ENCODE measurements around the gene GNB3. TPM values are rescaled to one million over a fixed set of nuclear protein-coding genes. Genes with fewer than 3 reads are reported as not detected.

The GNB3 gene
- total RNA-seq, 4 donors from 2014 or later, result under 0.01 to 18.3 (median 2.7) TPM; not detected in 1

- DNase-seq, result no peak
These were observed 8.7 kb downstream of the GNB3 start for GRCh38 chr12:6849427-6849826.

GRCh38 chr12:6849976-6850560, 9.3 kb downstream of the GNB3 start:
- Histone ChIP-seq H3K4me1 (no peaks in the 10 kb centered on the region), H3K27me3 (no peaks in the 10 kb centered on the region), H3K9me3 (no peaks in the 10 kb centered on the region), H3K36me3 (no peaks in the 10 kb centered on the region), H3K4me3 (no peak overlapping the region), H3K27ac (no peak overlapping the region)
- no peak for DNase-seq
- intact Hi-C loops (cut with DNase I; ENCODE audit: low total_unique reads), result no loop called here
- TF ChIP-seq POLR2A (IDR thresholded peaks at IDR 0.05), result no peak
- no peak for TF ChIP-seq CTCF (IDR thresholded peaks at IDR 0.05)

More at GRCh38 chr12:6849427-6849826, 8.7 kb downstream of the GNB3 start:
- H3K36me3 ChIP-seq, result no peaks in the 10 kb centered on the region
- H3K27ac ChIP-seq, result no peak overlapping the region
- intact Hi-C loops (cut with DNase I; ENCODE audit: low total_unique reads), result no loop called here
- TF ChIP-seq POLR2A (IDR thresholded peaks at IDR 0.05), result no peak
- TF ChIP-seq CTCF (IDR thresholded peaks at IDR 0.05), result no peak
- no peak overlapping the region for H3K4me3 ChIP-seq
- no peaks in the 10 kb centered on the region for H3K27me3 ChIP-seq
- no peaks in the 10 kb centered on the region for H3K4me1 ChIP-seq
- no peaks in the 10 kb centered on the region for H3K9me3 ChIP-seq

GRCh38 chr12:6850796-6851152, 10.0 kb downstream of the GNB3 start:
- no peaks in the 10 kb centered on the region for H3K27me3 ChIP-seq
- no peaks in the 10 kb centered on the region for H3K4me1 ChIP-seq
- H3K4me3 ChIP-seq, result peak overlapping the region in 1 of 2 donors; percentile 77
- TF ChIP-seq CTCF (IDR thresholded peaks at IDR 0.05), result no peak
- TF ChIP-seq POLR2A (IDR thresholded peaks at IDR 0.05), result no peak
- no peaks in the 10 kb centered on the region for H3K9me3 ChIP-seq
- H3K27ac ChIP-seq, result peak overlapping the region in 1 of 2 donors; percentile 88
- no peak for DNase-seq
- intact Hi-C loops (cut with DNase I; ENCODE audit: low total_unique reads), result no loop called here
- H3K36me3 ChIP-seq, result no peaks in the 10 kb centered on the region

GRCh38 chr12:6851153-6851920, 10.6 kb downstream of the GNB3 start, which contains the start of gene CDCA3:
Gene CDCA3 (minus strand): TSS chr12:6851286. CDS start chr12:6850952, 334 bp downstream.
- H3K4me3 ChIP-seq, result peak within 1 kb of the TSS; percentile 48 to 77
- no peaks in the 10 kb centered on the region for H3K27me3 ChIP-seq
- peak; percentile 92 to 98 for DNase-seq
- H3K27ac ChIP-seq, result peak within 1 kb of the TSS; percentile 88 to 91
- TF ChIP-seq POLR2A (IDR thresholded peaks at IDR 0.05), result peak; percentile 6 to 49
- no peak for TF ChIP-seq CTCF (IDR thresholded peaks at IDR 0.05)
- no peaks in the 10 kb centered on the region for H3K36me3 ChIP-seq
- intact Hi-C loops (cut with DNase I; ENCODE audit: low total_unique reads), result no loop called here
- H3K9me3 ChIP-seq, result no peaks in the 10 kb centered on the region
- H3K4me1 ChIP-seq, result no peaks in the 10 kb centered on the region
